NCI-H2029 treated with DMSO at 0.1 percent for 48 hours (cell line): ENCODE measurements around the gene HSFX1.
"Not testable (repeated sequence)": the region's sequence is repeated elsewhere in the genome, so short reads cannot be mapped to it uniquely, and the experiment has no call there.

Experiments
- DNase-seq: peaks from one replicate; lab custom pipeline; 2025; lab: John Stamatoyannopoulos, UW

The HSFX1 gene, protein sequence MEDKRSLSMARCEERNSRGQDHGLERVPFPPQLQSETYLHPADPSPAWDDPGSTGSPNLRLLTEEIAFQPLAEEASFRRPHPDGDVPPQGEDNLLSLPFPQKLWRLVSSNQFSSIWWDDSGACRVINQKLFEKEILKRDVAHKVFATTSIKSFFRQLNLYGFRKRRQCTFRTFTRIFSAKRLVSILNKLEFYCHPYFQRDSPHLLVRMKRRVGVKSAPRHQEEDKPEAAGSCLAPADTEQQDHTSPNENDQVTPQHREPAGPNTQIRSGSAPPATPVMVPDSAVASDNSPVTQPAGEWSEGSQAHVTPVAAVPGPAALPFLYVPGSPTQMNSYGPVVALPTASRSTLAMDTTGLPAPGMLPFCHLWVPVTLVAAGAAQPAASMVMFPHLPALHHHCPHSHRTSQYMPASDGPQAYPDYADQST

DNA sequence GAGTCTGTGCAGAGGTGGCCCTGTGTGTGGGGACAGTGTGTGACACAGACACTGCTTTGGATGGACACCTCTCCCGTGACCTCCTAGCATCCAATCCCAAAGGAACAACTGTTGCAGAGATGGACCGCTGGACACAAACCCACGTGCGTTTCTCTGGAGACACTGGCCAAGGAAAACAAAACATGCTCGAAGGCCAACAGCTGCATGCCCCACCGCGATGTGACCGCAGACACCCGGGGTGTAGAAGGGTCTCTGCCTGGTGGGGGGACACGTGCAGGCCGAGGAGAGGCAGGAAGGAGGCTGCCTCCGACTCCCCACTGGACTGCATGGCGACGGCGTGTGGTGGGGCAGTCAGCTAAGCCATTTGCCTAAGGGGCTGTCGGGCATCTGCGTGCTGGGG lies at the start of gene HSFX1:
Gene HSFX1, plus strand, starts transcription at position 301 of the 400 bp plus-strand sequence. CDS start 614 bp downstream, outside the sequence.
- not testable (repeated sequence) for DNase-seq

DNA sequence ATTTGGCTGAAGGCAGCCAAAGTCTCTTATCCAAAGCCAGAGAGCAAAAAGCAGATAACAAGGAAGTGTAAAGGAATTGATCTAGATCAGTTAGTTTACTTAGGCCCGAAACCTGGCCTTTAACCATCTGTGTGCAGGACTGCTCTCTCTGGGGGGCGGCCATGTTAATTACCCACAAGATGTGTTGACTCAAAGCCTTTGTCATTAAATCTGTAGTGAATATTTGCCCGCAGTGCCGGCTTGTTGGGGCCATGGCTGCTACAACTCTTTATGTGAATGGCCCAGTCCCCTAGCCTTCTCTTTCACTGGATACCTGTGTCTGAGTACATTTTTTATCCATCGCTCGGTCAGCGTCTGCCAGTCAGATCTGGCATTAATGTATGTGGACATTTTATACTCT lies 46.6 kb upstream of the HSFX1 start:
- not testable (repeated sequence) for DNase-seq

DNA sequence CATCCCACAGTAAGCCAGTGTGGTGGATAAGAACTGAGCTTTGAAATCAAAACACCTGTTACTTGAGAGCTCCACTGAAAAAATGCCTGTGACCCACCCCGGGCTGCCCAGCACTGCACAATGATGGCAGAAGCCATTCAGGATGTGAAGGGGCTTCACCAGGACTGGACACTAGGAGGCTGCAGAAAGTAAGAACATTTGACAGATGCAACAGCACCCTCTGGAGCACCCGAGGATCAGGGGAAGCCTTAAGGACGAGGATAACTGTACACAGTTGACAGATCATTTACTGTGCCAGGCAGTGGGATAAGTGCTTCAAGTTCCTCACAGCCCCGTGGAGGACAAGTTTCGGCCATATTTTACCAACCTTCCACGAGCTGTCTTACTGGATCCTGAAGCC lies 31.6 kb upstream of the HSFX1 start:
- not testable (repeated sequence) for DNase-seq

DNA sequence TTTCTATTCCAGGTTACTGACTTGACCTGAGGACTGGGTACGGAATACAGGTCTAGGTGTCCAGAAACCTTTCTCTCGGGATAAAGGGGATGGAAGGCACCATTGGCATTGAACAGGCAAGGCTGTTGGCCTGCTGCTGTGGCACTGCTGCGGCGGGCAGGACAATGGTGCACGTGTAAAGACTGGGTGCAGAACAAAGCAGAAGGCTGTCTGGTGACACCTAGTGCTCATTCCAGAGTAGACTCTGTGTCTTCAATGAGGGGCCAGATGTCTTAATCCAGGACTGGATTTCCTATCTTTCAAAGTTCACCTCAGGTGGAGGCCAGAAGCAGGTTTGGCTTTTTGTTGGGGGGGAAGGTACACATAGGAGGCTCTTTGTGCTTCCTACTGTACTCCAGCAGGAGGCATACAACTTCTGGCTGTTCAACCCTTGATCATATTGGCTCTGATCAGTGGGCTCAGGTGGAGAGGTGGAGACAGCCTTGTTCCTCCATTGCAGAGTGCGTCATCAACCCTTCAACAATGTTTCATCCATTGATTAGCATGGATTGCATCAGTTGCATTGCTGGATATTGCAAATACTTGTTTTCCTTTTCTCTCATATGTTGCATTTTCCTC lies 27.4 kb upstream of the HSFX1 start:
- DNase-seq = not testable (repeated sequence)

DNA sequence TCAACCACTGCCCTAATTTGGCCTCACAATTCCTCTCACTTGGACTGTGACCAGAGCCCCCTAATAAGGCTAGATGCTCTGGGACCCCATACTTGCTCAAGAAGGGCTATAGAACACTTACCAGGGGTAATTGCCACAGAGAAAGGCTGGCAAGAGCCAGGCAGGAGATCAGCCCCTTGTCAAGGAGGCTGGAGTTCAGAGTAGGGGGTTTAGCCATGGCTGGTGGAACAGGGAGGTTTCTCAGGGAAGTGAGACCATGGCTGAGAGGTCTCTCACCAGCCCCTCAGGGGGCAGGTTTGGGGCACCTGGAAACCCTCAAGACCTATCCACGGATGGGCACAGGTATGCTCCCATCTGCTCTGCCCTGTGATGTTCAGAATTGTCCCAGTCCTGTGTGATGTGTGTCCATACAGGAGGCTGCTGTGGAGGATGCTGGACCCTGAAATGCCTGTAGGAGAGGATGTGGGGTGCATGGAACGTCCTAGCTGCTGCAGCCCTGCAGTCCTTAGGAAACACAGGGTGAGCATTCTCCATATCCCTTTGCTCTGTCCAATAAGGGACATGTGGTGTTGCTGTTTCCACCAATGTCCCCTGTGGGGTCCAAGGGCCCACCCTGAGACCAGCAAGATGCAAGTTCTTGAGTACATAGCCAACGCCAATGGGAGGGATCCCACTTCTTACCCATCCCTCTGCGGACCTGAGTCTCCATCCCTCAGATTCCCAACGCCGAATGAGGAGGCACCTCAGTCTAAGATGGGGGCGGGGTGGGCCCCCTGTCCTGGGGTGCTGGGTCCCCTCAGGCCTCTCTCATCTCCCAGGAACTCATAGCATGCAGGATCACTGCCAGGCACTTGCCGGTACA lies 16.4 kb upstream of the HSFX1 start:
- DNase-seq = no peak

DNA sequence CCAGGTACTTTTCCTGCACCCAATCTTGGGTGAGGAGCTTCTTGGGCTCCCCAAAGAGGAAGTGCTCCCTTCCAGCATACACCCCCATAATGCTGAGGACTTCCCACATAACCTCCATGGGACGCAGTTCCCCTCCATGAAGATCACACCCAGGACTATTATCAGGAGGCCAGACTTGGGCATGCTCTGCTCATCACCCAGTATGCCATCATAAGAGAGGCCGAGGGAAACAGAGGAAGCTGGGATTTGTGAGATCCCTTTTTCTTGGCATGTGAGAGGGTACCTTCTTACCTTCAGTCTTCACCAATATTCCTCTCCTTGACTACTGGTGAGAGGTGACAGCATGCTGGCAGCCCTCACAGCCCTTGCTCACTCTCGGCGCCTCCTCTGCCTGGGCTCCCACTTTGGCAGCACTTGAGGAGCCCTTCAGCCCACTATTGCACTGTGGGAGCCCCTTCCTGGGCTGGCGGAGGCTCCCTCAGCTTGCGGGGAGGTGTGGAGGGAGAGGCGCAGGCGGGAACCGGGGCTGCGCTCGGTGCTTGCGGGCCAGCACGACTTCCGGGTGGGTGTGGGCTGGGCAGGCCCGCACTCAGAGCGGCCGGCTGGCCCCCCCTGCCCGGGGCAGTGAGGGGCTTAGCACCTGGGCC lies 15.7 kb upstream of the HSFX1 start:
- DNase-seq = no peak

DNA sequence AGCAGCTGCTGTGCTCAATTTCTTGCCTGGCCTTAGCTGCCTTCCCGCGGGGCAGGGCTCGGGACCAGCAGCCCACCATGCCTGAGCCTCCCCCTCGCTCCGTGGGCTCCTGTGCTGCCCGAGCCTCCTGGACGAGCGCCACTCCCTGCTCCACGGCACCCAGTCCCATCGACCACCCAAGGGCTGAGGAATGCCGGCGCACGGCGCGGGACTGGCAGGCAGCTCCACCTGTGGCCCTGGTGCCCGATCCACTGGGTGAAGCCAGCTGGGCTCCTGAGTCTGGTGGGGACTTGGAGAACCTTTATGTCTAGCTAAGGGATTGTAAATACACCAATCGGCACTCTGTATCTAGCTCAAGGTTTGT lies 15.2 kb upstream of the HSFX1 start:
- not testable (repeated sequence) for DNase-seq

DNA sequence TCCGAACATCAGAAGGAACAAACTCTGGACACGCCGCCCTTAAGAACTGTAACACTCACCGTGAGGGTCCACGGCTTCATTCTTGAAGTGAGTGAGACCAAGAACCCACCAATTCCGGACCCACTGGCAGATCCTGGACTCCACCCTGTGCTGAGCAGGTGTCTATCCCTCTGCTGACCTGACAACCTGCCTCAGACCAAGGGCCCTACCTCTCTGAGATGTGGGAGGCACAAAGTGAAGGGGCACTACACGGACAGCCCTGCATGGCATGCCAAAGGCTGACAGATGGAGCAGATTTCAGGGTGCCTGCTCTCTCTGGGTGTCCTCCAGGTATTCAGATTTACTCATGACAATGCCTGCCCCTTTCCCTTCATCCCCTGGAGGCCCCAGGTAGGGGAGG lies 14.0 kb upstream of the HSFX1 start:
- no peak for DNase-seq

DNA sequence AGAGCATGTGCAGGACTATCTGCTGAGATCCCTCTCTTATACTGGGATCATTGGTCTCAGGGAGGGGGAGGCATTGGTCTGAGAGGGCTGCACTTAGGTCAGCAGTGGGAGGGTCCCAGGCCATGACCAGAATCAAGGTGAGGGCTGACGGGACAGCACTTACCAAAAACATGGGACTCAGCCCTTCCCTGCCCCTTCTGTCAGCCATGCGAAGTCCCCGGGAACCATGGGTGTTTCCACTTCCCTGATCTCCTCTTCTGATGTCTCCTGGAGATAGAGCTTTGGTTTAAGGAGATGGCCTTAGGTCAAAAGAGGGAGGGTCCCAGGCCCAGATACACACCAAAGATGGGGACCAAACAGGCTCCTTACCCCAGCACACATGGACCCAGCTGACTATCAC lies 12.9 kb upstream of the HSFX1 start:
- DNase-seq = no peak

DNA sequence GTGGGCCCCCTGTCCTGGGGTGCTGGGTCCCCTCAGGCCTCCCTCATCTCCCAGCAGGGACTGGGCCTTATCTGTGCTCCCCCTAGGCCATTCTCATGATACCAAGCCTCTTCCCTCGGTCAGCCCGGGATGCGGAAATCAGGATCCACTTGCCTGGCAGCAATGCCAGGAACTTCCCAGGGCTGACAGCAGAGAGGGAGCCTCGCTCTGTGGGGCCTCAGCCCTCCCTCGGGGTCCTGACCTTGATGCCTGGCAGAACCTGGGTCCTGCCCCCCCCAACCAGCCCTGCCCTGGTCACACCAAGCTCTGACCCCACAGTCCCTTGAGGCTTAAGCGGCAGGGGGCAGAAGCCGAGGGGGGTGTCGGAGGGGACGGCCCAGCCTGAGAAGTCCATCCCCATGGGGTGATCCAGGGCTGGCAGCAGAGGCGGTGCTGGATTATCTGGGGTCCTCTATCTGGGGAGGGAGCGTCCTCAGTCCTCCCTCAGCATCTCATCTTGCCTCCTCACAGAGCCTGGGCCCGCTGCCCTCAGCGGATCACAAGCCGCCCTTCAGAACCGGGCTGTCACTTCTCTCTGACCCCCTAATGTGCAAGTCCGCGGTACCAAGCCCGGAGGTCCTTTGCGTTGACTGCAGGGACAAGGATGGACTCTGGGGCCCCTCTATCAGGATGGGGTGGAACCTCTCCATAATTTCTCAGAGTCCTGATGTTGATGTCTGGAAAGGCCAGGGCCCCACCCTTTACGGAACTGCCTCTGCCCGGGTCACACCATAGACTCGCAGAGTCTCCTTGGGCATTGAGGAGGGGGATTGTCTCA lies 11.8 kb upstream of the HSFX1 start:
- not testable (repeated sequence) for DNase-seq

DNA sequence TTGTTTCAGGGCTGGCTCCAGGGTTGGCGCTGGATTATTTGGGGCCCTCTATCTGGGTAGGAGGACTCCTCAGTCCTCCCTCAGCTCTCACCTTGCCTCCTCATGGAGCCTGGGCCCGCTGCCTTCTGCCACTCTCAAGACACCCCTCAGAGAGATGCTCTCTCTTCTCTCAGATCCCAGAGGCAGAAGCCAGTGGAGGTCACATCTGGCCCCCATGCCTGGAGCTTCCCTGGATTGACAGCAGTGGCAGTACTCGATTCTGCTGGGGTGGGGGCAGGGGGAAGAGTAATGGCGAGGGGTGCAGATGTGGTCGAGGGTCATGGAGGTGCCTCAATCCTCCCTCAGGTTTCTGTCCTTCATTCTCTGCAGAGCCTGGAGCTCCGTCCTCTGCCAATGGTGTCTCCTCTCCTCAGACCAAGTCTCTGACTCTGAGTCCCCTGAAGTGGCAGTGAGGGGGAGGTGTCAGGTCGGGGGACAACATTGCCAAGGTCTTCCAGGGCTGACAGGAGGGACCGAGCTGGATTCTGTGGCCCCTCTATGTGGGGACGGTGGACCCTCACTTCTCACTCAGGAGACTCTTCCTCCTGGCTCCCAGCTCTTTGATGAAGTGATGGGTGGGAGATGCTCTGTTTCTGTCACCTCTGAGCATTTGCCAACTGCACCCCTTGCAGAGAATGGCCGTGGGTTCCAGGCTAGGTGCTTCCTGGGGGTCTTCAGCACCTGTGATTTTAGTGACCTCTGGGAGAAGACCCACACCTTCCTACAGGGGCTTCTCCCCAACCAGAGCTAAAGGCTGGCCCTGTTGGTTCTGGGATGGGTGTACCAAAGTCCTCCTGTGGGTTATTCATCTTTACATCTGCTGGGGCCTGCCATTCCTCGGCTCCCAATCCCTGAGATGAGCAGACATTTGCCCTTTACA lies 10.9 kb upstream of the HSFX1 start:
- DNase-seq = no peak

DNA sequence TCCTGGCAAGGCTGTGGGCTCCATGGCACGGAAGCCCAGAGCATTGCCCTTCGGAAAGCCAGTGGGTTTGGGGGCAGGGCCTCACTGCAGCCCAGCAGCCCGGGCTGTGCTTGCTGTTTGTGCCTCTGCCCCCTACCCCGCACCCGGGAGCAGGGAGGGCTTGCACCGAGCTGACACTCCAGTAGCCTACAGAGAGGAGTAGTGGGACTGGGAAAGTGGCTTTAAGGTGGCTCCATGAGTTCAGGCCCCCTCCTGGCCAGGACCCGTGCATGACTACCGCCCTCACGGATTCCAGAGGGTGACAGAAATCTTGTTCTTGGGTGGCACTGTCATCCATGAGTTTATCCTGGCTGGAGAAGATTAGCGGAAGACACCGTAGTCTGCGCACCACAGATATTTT lies 3.5 kb upstream of the HSFX1 start:
- DNase-seq = not testable (repeated sequence)

DNA sequence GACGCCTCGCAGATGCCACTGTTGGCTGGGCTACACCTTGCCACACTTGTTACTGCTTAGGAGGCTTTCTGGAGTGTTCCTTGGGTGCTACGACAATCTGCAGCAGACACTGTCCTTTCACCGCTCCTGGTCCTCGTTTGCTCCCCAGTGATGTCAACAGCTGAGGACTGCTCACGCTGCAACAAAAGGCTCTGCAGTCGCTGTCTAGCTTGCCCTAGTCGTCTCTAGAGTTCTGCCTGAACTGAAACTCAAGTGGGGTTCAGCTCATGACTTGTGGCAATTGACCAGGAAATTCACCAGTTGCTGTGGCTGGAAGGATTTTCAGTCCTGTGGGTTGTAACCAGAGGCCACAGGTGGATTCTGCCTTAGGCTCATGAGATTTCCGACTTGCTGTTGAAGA lies 842 bp upstream of the HSFX1 start:
- DNase-seq = not testable (repeated sequence)

DNA sequence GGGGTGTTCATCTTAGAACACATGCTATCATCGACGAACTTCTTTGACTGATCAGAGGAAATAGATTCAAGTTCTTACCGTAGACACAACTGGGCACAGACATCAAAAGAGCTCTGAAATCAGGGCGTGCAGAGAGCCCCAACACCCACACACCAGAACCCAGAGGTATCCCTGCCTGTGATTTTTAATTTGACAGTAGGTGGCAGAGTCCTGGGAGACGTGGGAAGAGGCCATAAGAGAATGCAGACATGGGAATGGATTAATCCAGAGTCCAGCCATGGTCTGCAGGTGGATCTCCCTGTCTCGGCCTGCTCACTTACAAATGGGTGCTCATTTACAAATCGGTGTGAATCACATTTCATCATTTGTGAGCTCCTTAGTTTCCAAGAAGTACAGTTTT lies 4.1 kb downstream of the HSFX1 start:
- not testable (repeated sequence) for DNase-seq

DNA sequence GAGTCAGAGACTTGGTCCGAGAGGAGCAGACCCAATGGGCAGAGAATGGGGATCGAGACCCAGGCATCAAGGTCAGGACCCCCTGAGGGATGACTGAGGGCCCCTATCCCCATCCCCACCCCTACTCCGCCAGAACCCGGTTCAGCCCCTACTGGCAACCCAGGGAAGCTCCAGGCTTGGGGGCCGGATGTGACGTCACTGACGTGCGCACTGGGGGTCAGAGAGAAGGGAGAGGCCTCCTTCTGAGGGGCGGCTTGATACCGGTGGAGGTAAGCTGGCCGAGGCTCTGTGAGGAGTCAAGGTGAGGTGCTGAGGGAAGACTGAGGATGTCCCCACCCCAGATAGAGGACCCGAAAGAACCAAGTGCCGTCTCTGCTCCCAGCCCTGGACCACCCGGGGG lies 7.9 kb downstream of the HSFX1 start, which contains the start of gene MAGEA9:
Gene MAGEA9, plus strand, starts transcription at position 204 of the 400 bp plus-strand sequence. CDS start 4,281 bp downstream, outside the sequence.
- not testable (repeated sequence) for DNase-seq

DNA sequence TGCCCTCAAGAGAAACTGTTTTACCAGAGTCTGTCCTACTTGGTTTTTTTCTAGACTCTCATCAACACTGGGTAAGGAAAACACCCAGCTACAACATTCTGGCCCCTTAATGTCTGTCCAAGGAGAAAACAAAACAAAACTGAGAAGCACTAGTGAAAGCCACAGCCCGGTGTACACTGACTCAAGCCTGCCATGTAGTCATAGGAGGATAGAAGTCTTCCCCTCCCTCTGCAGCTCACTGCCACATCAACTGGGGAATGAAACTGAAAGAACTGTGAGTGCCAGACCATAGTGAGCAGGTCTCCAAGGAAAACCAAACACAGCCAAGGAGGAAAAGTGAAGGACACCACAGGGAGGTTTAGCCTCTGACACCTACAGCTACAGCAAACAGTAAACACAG lies 21.7 kb downstream of the HSFX1 start:
- not testable (repeated sequence) for DNase-seq

DNA sequence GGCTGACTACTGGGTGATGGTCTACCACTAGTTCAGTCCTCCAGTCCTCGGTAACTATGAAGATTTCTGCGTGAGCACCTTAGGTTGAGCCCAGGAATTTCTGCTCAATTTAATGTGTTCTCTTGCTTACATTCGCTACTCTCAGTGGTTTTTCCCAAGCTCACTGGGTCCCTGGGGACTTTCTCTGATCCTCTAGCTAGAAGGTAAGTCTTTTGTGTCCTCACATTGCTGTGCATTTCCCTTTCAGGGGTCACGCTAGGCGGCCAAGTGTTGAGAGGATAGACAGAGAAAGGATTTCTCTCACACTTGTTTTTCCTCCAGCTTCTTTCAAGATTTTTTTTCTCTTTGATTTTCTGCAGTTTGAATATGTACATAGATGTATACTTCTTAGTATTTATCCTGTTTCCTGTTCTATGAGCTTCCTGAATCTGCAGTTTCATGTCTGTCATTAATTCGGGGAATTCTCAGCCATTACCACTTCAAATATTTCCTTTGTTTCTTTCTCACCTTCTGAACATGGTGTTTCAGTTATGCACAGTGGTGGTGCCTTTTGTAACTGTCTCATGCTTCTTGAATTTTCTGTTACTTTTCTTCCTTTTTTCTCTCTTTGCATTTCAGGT lies 25.3 kb downstream of the HSFX1 start:
- no peak for DNase-seq

DNA sequence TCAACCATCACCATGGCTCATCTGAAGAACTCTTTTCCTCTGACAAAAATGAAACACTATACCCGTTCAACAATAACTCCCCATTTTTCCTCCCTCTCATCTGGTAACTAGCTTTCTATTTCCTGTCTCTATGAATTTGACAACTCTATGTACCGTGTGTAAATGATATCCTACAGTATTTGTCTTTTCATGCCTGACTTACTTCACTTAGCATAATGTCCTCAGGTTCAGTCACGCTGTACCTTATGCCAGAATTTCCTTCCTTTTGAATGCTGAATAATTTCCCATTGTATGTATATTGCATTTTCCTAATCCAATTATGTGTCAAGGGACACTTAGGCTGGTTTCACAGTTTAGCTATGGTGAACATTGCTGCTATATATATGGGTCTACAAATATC lies 26.1 kb downstream of the HSFX1 start:
- peak; percentile 59 for DNase-seq

DNA sequence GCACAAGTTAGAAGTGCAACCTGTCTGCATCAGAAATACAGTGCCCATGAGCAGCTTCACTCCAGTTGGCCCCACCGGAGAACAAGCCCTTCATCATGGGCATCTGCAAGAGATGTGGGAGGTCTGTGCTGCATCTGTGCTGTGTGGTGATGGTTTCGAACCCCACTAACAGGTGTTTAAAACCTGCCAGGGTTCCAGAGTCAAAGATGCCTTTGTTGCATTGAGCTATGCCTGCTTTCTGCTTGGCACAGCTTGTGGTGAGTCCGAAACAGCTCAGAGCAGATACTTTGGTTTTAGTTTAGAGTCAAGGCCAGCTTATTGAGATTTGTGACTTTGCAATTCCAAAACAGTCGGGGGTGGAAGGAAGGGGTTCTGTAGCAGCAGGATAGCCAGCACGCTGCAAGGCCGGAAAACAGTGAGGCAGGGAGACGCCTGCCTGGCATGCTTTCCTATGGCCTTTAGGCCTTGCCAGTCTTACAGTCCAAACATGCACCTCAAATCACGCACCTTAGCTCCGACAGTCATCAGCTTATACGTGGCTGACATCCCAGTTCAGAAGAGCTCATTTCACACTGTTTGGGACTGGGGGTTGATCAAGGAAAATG lies 29.7 kb downstream of the HSFX1 start:
- DNase-seq = no peak
